ENCODE measurements around the gene GPANK1.

- TF ChIP-seq CTCF (IDR thresholded peaks at IDR 0.05) (no peak), POLR2A (IDR thresholded peaks at IDR 0.05; ENCODE audit: low read depth) (no peak), POLR2AphosphoS5 (IDR thresholded peaks at IDR 0.05) (no peak), EP300 (IDR thresholded peaks at IDR 0.05) (no peak)
Observed at GRCh38 chr6:31614684-31615578, 49.9 kb downstream of the GPANK1 start, which contains the start of gene AIF1.
